ENCODE measurements around the gene FIGN. TPM values are rescaled to one million over a fixed set of nuclear protein-coding genes. Genes with fewer than 3 reads are reported as not detected.

Gene FIGN
- total and polyA plus RNA-seq, 2 of the 13 experiments (the other 11 are each of a cell fraction or from before 2014, with no cell fraction given) = 6.6 to 6.7 TPM

DNA sequence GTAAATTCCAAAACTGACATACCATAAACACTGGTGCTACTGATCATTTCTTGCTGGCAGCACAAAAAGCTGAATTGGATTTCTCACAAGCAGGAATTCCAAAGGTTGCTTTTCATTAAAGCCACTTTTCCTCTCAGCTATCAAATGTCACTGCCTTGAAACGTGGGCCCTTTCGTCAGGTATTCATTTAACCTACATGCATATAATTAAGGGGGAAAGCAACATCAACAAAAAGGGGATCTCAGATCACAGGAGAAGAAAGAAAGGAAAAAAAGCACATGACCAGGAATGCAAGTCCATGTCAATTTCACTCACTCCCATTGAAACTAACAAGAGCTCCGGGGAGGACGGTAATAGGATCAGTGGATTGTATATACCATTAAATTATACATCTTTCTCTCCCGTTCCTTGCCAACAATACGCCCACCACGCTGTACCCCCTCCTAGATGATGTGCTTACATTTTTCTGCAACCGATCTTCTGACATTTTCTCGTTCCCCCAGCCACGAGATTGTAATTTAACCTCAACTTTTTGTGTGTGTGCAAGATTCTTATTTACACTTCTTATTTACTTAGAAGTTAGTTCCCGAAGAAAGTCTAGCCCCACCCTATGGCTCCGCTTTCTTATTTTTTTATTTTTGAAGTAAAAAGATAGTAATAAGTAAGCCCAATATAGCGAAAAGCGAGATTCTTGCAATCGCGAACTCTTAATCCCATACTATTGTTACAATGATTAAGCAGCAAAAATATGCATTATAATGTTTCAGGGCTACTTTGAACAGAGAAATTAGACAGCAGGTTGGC, 725 bp downstream of the FIGN start (continued):
- TF ChIP-seq, protein P1, sequence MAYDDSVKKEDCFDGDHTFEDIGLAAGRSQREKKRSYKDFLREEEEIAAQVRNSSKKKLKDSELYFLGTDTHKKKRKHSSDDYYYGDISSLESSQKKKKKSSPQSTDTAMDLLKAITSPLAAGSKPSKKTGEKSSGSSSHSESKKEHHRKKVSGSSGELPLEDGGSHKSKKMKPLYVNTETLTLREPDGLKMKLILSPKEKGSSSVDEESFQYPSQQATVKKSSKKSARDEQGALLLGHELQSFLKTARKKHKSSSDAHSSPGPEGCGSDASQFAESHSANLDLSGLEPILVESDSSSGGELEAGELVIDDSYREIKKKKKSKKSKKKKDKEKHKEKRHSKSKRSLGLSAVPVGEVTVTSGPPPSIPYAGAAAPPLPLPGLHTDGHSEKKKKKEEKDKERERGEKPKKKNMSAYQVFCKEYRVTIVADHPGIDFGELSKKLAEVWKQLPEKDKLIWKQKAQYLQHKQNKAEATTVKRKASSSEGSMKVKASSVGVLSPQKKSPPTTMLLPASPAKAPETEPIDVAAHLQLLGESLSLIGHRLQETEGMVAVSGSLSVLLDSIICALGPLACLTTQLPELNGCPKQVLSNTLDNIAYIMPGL (CRISPR knock-in tag; IDR thresholded peaks at IDR 0.05; ENCODE audit: borderline replicate concordance in 1 of 2, low read depth in 1 of 2) = 0 out of 4 replicates have a peak, but pooled peaks of 1 of the 2 experiments have one; percentile 27
- no peak for TF ChIP-seq NR2F1 (CRISPR knock-in tag; IDR thresholded peaks at IDR 0.05)
- no peak for TF ChIP-seq CBX5 (CRISPR knock-in tag; IDR thresholded peaks at IDR 0.05; ENCODE audit: borderline replicate concordance)
- TF ChIP-seq SRF (IDR thresholded peaks at IDR 0.05; ENCODE audit: low read depth, low read length) = no peak
- TF ChIP-seq, protein P2, sequence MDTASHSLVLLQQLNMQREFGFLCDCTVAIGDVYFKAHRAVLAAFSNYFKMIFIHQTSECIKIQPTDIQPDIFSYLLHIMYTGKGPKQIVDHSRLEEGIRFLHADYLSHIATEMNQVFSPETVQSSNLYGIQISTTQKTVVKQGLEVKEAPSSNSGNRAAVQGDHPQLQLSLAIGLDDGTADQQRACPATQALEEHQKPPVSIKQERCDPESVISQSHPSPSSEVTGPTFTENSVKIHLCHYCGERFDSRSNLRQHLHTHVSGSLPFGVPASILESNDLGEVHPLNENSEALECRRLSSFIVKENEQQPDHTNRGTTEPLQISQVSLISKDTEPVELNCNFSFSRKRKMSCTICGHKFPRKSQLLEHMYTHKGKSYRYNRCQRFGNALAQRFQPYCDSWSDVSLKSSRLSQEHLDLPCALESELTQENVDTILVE (CRISPR knock-in tag; IDR thresholded peaks at IDR 0.05) = 0 out of 2 replicates have a peak, but pooled peaks have one; percentile 17
- peak; percentile 72; the same call in 1 of the 2 replicates for TF ChIP-seq DNMT3B (CRISPR knock-in tag; conservative IDR thresholded peaks at IDR 0.05)
- TF ChIP-seq, protein P3, sequence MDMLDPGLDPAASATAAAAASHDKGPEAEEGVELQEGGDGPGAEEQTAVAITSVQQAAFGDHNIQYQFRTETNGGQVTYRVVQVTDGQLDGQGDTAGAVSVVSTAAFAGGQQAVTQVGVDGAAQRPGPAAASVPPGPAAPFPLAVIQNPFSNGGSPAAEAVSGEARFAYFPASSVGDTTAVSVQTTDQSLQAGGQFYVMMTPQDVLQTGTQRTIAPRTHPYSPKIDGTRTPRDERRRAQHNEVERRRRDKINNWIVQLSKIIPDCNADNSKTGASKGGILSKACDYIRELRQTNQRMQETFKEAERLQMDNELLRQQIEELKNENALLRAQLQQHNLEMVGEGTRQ (IDR thresholded peaks at IDR 0.05; ENCODE audit: low read depth, low read length) = no peak
- TF ChIP-seq, protein P3 (CRISPR knock-in tag; IDR thresholded peaks at IDR 0.05; ENCODE audit: borderline replicate concordance) = no peak
- no peak for TF ChIP-seq CREB1 (IDR thresholded peaks at IDR 0.05)
- peak; percentile 51; the same call in 1 of the 2 replicates for TF ChIP-seq CREB1 (CRISPR knock-in tag; IDR thresholded peaks at IDR 0.05)
- no peak for TF ChIP-seq RNF2 (conservative IDR thresholded peaks at IDR 0.05; ENCODE audit: low read depth)
- TF ChIP-seq ZSCAN30 (CRISPR knock-in tag; IDR thresholded peaks at IDR 0.05) = 0 out of 2 replicates have a peak, but pooled peaks have one; percentile 54
- TF ChIP-seq SETDB1 (CRISPR knock-in tag; IDR thresholded peaks at IDR 0.05; ENCODE audit: borderline replicate concordance) = no peak
- TF ChIP-seq TGIF2 (CRISPR knock-in tag; IDR thresholded peaks at IDR 0.05) = 0 out of 2 replicates have a peak, but pooled peaks have one; percentile 23
- 0 out of 2 replicates have a peak, but pooled peaks have one; percentile 9 for TF ChIP-seq MIXL1 (CRISPR knock-in tag; IDR thresholded peaks at IDR 0.05)
- TF ChIP-seq, protein P4, sequence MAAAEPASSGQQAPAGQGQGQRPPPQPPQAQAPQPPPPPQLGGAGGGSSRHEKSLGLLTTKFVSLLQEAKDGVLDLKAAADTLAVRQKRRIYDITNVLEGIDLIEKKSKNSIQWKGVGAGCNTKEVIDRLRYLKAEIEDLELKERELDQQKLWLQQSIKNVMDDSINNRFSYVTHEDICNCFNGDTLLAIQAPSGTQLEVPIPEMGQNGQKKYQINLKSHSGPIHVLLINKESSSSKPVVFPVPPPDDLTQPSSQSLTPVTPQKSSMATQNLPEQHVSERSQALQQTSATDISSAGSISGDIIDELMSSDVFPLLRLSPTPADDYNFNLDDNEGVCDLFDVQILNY (CRISPR knock-in tag; conservative IDR thresholded peaks at IDR 0.05) = no peak
- no peak for TF ChIP-seq STAG1 (CRISPR knock-in tag; IDR thresholded peaks at IDR 0.05)
- TF ChIP-seq TEAD3 (CRISPR knock-in tag; optimal IDR thresholded peaks at IDR 0.05; ENCODE audit: borderline replicate concordance) = peak; percentile 62
- TF ChIP-seq ZNF780A (CRISPR knock-in tag; IDR thresholded peaks at IDR 0.05) = no peak

Data from HepG2 (cell line).